ENCODE measurements around the gene SHH.
"Not testable (repeated sequence)": the region's sequence is repeated elsewhere in the genome, so short reads cannot be mapped to it uniquely, and the experiment has no call there.

Gene SHH

GRCh38 chr7:155844019-155844453, 31.8 kb upstream of the SHH start:
- no peak for DNase-seq (ENCODE audit: insufficient read length, low spot score)
- FAIRE-seq: no peak
- TF ChIP-seq PAX5 (IDR thresholded peaks at IDR 0.05; ENCODE audit: insufficient read depth, low read length, severe bottlenecking) (no peak), TAF1 (IDR thresholded peaks at IDR 0.05; ENCODE audit: low read depth, low read length) (no peak), POLR2A (IDR thresholded peaks at IDR 0.05; ENCODE audit: low read depth, low read length) (no peak), POU2F2 (IDR thresholded peaks at IDR 0.05; ENCODE audit: low read depth, low read length) (no peak), POLR2AphosphoS5 (IDR thresholded peaks at IDR 0.05; ENCODE audit: low read depth, low read length) (no peak), SPI1 (IDR thresholded peaks at IDR 0.05; ENCODE audit: low read depth, low read length) (no peak)

- TF ChIP-seq POLR2A (IDR thresholded peaks at IDR 0.05; ENCODE audit: low read depth, low read length): no peak
- TF ChIP-seq TAF1 (IDR thresholded peaks at IDR 0.05; ENCODE audit: low read depth, low read length): no peak
- TF ChIP-seq SPI1 (IDR thresholded peaks at IDR 0.05; ENCODE audit: low read depth, low read length): no peak
- TF ChIP-seq PAX5 (IDR thresholded peaks at IDR 0.05; ENCODE audit: insufficient read depth, low read length, severe bottlenecking): no peak
- no peak for TF ChIP-seq POLR2AphosphoS5 (IDR thresholded peaks at IDR 0.05; ENCODE audit: low read depth, low read length)
- TF ChIP-seq POU2F2 (IDR thresholded peaks at IDR 0.05; ENCODE audit: low read depth, low read length): no peak
- DNase-seq (ENCODE audit: insufficient read length, low spot score): no peak
- FAIRE-seq: no peak
Observed at GRCh38 chr7:155843426-155844018, 31.3 kb upstream of the SHH start.

- FAIRE-seq: no peak
- TF ChIP-seq SPI1 (IDR thresholded peaks at IDR 0.05; ENCODE audit: low read depth, low read length) (no peak), POU2F2 (IDR thresholded peaks at IDR 0.05; ENCODE audit: low read depth, low read length) (no peak), PAX5 (IDR thresholded peaks at IDR 0.05; ENCODE audit: insufficient read depth, low read length, severe bottlenecking) (no peak), TAF1 (IDR thresholded peaks at IDR 0.05; ENCODE audit: low read depth, low read length) (no peak), POLR2A (IDR thresholded peaks at IDR 0.05; ENCODE audit: low read depth, low read length) (no peak), POLR2AphosphoS5 (IDR thresholded peaks at IDR 0.05; ENCODE audit: low read depth, low read length) (no peak)
Observed at GRCh38 chr7:155842496-155843265, 30.4 kb upstream of the SHH start.

GRCh38 chr7:155840909-155841308, 28.6 kb upstream of the SHH start:
- no peak for TF ChIP-seq SPI1 (IDR thresholded peaks at IDR 0.05; ENCODE audit: low read depth, low read length)
- no peak for TF ChIP-seq PAX5 (IDR thresholded peaks at IDR 0.05; ENCODE audit: insufficient read depth, low read length, severe bottlenecking)
- TF ChIP-seq POLR2A (IDR thresholded peaks at IDR 0.05; ENCODE audit: low read depth, low read length): no peak
- TF ChIP-seq TAF1 (IDR thresholded peaks at IDR 0.05; ENCODE audit: low read depth, low read length): no peak
- TF ChIP-seq POLR2AphosphoS5 (IDR thresholded peaks at IDR 0.05; ENCODE audit: low read depth, low read length): no peak
- FAIRE-seq (no peak), DNase-seq (ENCODE audit: insufficient read length, low spot score) (no peak)

More at GRCh38 chr7:155842496-155843265, 30.4 kb upstream of the SHH start:
- DNase-seq (ENCODE audit: insufficient read length, low spot score): no peak

GRCh38 chr7:155840262-155840885, 28.1 kb upstream of the SHH start:
- FAIRE-seq: no peak
- no peak for DNase-seq (ENCODE audit: insufficient read length, low spot score)
- TF ChIP-seq POLR2AphosphoS5 (IDR thresholded peaks at IDR 0.05; ENCODE audit: low read depth, low read length) (no peak), TAF1 (IDR thresholded peaks at IDR 0.05; ENCODE audit: low read depth, low read length) (no peak), SPI1 (IDR thresholded peaks at IDR 0.05; ENCODE audit: low read depth, low read length) (no peak), POU2F2 (IDR thresholded peaks at IDR 0.05; ENCODE audit: low read depth, low read length) (no peak)

- FAIRE-seq (no peak), DNase-seq (ENCODE audit: insufficient read length, low spot score) (no peak)
- TF ChIP-seq PAX5 (IDR thresholded peaks at IDR 0.05; ENCODE audit: insufficient read depth, low read length, severe bottlenecking): no peak
- no peak for TF ChIP-seq POLR2AphosphoS5 (IDR thresholded peaks at IDR 0.05; ENCODE audit: low read depth, low read length)
- no peak for TF ChIP-seq TAF1 (IDR thresholded peaks at IDR 0.05; ENCODE audit: low read depth, low read length)
- no peak for TF ChIP-seq POLR2A (IDR thresholded peaks at IDR 0.05; ENCODE audit: low read depth, low read length)
- no peak for TF ChIP-seq POU2F2 (IDR thresholded peaks at IDR 0.05; ENCODE audit: low read depth, low read length)
- TF ChIP-seq SPI1 (IDR thresholded peaks at IDR 0.05; ENCODE audit: low read depth, low read length): no peak
Observed at GRCh38 chr7:155839461-155839860, 27.2 kb upstream of the SHH start.

GRCh38 chr7:155838312-155838711, 26.0 kb upstream of the SHH start:
- not testable (repeated sequence) for DNase-seq (ENCODE audit: insufficient read length, low spot score); FAIRE-seq

- no peak for TF ChIP-seq POLR2A (IDR thresholded peaks at IDR 0.05; ENCODE audit: low read depth, low read length)
- TF ChIP-seq POLR2AphosphoS5 (IDR thresholded peaks at IDR 0.05; ENCODE audit: low read depth, low read length): no peak
- no peak for TF ChIP-seq SPI1 (IDR thresholded peaks at IDR 0.05; ENCODE audit: low read depth, low read length)
- TF ChIP-seq PAX5 (IDR thresholded peaks at IDR 0.05; ENCODE audit: insufficient read depth, low read length, severe bottlenecking): no peak
- no peak for TF ChIP-seq POU2F2 (IDR thresholded peaks at IDR 0.05; ENCODE audit: low read depth, low read length)
- no peak for TF ChIP-seq TAF1 (IDR thresholded peaks at IDR 0.05; ENCODE audit: low read depth, low read length)
- FAIRE-seq (no peak), DNase-seq (ENCODE audit: insufficient read length, low spot score) (no peak)
Observed at GRCh38 chr7:155837126-155837479, 24.8 kb upstream of the SHH start.

GRCh38 chr7:155836216-155837125, 24.2 kb upstream of the SHH start:
- DNase-seq (ENCODE audit: insufficient read length, low spot score) (no peak), FAIRE-seq (no peak)
- TF ChIP-seq PAX5 (IDR thresholded peaks at IDR 0.05; ENCODE audit: insufficient read depth, low read length, severe bottlenecking) (no peak), TAF1 (IDR thresholded peaks at IDR 0.05; ENCODE audit: low read depth, low read length) (no peak), POU2F2 (IDR thresholded peaks at IDR 0.05; ENCODE audit: low read depth, low read length) (no peak), POLR2A (IDR thresholded peaks at IDR 0.05; ENCODE audit: low read depth, low read length) (no peak), POLR2AphosphoS5 (IDR thresholded peaks at IDR 0.05; ENCODE audit: low read depth, low read length) (no peak), SPI1 (IDR thresholded peaks at IDR 0.05; ENCODE audit: low read depth, low read length) (no peak)

Data from GM12891 (cell line).